Thoracic aorta (tissue), 2 donors: Measurements from ENCODE around the gene SAMD14. TPM values are rescaled to one million over a fixed set of nuclear protein-coding genes. Genes with fewer than 3 reads are reported as not detected.
"Not testable (repeated sequence)": the region's sequence is repeated elsewhere in the genome, so short reads cannot be mapped to it uniquely, and the experiment has no call there.

ENCODE experiments used
- ATAC-seq: fragments of 150-250 bp; one replicate; pipeline ENCODE4 v1.8.0; 2017; ENCODE audit warnings: low read depth; ENCODE audit not compliant: insufficient number of reproducible peaks, low FRiP score
- DNase-seq: peaks from one replicate; pipeline ENCODE4 v3.0.0-alpha.2; 2020; ENCODE audit warnings: low spot score
- H3K27ac ChIP-seq, 2 donors: fragments of 200-600 bp; sonication (generic); 1 replicate in 1 of 2; 2 replicates in 1 of 2; pipeline ENCODE4 v1.5.1; 2016; ENCODE audit warnings: mild to moderate bottlenecking in 2 of 2, moderate library complexity in 2 of 2
- H3K27me3 ChIP-seq: fragments of 200-600 bp; sonication (generic); replicated peaks from 2 replicates; pipeline ENCODE4 v1.6.0; 2016; ENCODE audit warnings: mild to moderate bottlenecking; ENCODE audit not compliant: insufficient read depth
- H3K36me3 ChIP-seq: fragments of 200-600 bp; sonication (generic); one replicate; pipeline ENCODE4 v1.5.1; 2016
- H3K4me1 ChIP-seq, 2 donors: fragments of 200-600 bp; sonication (generic); 1 replicate in 1 of 2; 2 replicates in 1 of 2; pipeline versions ENCODE4 v1.5.1 to v1.6.0; 2016; ENCODE audit warnings: low read depth in 2 of 2, mild to moderate bottlenecking in 1 of 2; ENCODE audit not compliant: control insufficient read depth in 1 of 2
- H3K4me3 ChIP-seq: fragments of 200-600 bp; sonication (generic); 2 replicates; pipeline ENCODE4 v1.5.1; 2016; ENCODE audit warnings: mild to moderate bottlenecking
- H3K9me3 ChIP-seq: fragments of 200-600 bp; sonication (generic); 2 replicates; pipeline ENCODE4 v1.5.1; 2016
- total RNA-seq, 2 donors: library from RNA; depleted of rRNA; stranded (reverse); fragments of >200 nt; gene quantifications; one replicate each; pipeline versions ENCODE4 v1.1.0 to v1.2.3, GENCODE V29; 2016
- TF ChIP-seq, protein P1 (sequence below): fragments of 200-600 bp; sonication (generic); IDR thresholded peaks from one replicate; pipeline ENCODE4 v1.5.1; 2019; ENCODE audit warnings: antibody characterized with exemption

SAMD14 gene
- total RNA-seq, 2 donors from 2014 or later: 9.7 to 11.5 TPM

DNA sequence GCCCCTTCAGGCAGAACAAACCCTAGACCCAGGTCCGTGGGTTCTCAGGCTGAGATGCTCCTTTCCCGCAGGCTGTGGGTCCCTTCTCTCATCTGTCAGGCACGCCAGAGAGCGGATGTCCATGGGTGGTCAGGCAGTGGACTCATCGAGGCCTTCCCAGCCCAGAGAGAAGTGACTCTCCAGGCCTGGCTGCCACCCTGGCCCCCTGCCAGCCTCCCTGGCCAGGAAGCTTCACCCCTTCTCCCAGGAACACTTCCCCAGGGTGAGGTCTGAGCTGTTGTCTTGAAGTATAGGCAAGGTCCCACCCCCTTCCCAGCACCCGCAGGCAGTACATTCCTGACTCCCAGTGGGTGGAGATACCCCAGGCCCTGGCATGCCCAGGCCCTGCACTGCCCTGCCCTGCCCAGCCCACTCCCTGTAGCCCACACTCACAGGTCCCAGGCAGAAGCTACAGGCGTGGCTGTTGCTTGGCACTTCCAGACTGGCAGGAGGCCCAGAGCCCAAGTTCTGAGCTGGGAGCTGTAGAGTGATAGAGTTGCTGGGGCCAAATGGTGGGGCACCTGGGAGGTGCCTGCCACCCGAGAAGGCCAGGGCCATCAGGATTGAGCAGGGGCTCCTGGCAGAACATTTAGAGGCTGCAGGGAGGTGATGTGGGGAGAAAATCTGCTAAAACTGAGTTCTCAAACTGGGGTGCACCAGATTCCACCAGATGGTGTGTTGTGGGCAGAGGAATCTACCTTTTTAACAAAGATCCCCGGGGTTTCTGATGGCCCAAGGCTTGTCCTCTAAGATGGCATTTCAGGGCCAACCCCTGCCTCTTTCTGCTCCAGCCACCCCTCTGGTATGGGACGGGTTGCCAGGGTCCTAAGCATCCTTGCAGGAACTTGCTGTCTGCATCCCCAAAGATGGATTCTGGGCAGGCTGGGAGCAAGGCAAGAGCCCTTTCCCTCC, 67.4 kb downstream of the SAMD14 start:
- DNase-seq: peak; percentile 77
- peak; percentile 32 for ATAC-seq
- TF ChIP-seq, protein P1, sequence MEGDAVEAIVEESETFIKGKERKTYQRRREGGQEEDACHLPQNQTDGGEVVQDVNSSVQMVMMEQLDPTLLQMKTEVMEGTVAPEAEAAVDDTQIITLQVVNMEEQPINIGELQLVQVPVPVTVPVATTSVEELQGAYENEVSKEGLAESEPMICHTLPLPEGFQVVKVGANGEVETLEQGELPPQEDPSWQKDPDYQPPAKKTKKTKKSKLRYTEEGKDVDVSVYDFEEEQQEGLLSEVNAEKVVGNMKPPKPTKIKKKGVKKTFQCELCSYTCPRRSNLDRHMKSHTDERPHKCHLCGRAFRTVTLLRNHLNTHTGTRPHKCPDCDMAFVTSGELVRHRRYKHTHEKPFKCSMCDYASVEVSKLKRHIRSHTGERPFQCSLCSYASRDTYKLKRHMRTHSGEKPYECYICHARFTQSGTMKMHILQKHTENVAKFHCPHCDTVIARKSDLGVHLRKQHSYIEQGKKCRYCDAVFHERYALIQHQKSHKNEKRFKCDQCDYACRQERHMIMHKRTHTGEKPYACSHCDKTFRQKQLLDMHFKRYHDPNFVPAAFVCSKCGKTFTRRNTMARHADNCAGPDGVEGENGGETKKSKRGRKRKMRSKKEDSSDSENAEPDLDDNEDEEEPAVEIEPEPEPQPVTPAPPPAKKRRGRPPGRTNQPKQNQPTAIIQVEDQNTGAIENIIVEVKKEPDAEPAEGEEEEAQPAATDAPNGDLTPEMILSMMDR: no peak
- H3K36me3 ChIP-seq: peaks cover 3% of the 10 kb centered on the region
- H3K27ac ChIP-seq: peak overlapping the region; percentile 96 to 98
- H3K27me3 ChIP-seq: no peaks in the 10 kb centered on the region
- H3K4me1 ChIP-seq: peaks cover 60 to 95% of the 10 kb centered on the region in 2 donors
- peak overlapping the region; percentile 51 for H3K4me3 ChIP-seq
- H3K9me3 ChIP-seq: no peaks in the 10 kb centered on the region

GRCh38 chr17:50061713-50062045, 68.3 kb downstream of the SAMD14 start:
- not testable (repeated sequence) for H3K36me3 ChIP-seq, H3K9me3 ChIP-seq, ATAC-seq, H3K27me3 ChIP-seq, DNase-seq
- H3K4me1 ChIP-seq: peaks cover 60 to 95% of the 10 kb centered on the region in 2 donors
- H3K27ac ChIP-seq: peak overlapping the region; percentile 96 to 98
- peak overlapping the region; percentile 51 for H3K4me3 ChIP-seq

DNA sequence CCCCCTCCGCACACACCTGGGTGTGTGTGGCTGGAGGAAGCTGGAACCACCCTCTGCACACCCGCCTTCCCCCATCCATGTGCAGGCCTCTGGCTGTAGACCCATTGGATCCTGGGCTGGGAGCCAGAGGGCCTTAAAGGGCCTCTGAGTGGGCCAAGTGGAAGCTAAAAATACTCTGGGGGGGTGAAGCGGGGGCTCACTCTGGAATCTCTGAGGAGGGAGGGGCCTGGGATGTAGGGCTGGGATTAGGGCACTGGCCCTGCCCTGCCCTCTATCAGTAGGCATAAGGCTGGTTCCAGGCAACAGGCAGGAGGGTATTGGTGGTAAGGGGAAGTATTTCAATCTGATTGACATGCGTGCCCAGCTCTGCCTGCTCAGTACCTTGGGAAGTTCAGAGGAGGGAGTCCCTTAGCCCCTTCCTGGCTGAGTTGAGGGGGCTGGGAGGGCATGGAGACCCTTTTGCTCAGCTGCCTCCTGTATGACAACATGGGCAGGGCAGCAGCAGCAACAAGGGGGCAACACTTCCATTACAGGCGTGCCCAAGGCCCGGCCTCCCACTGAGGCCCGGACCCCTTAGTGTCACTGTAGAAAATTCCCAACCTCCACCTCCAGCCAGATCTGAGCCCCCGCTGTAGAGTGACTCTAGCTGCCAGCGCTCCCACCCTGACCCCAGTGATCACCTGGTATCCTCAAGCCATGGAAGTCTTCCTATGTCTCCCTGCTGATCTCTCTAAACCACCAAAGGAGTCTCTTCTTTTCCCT, 68.8 kb downstream of the SAMD14 start:
- Histone ChIP-seq H3K4me1 (peaks cover 60 to 90% of the 10 kb centered on the region in 2 donors), H3K27me3 (no peaks in the 10 kb centered on the region), H3K9me3 (no peaks in the 10 kb centered on the region), H3K36me3 (no peaks in the 10 kb centered on the region), H3K27ac (peak overlapping the region; percentile 96 to 98), H3K4me3 (peak overlapping the region; percentile 79)
- DNase-seq (peak; percentile 89), ATAC-seq (peak; percentile 42)
- TF ChIP-seq, protein P1: no peak

Other genes with a start within 250 kb of the SAMD14 start
- gene DLX4, start 161.0 kb downstream of the SAMD14 start, total RNA-seq: not detected
- gene DLX3, start 134.9 kb downstream of the SAMD14 start, total RNA-seq: under 1 TPM in 1 of 2 donors, not detected in 1; 0.54 TPM
- gene ITGA3, start 74.0 kb downstream of the SAMD14 start, total RNA-seq: 100 to 1,000 TPM; 197 to 260 TPM
- gene PDK2, start 34.8 kb downstream of the SAMD14 start, total RNA-seq: 10 to 100 TPM; 35.5 to 74.9 TPM
- 10 to 100 TPM; 53.3 to 67.1 TPM for gene PPP1R9B, start 20.5 kb upstream of the SAMD14 start, total RNA-seq
- 100 to 1,000 TPM in 1 of 2 donors, 10 to 100 TPM in 1; 95.5 to 158 TPM for gene SGCA, start 35.8 kb upstream of the SAMD14 start, total RNA-seq
- 100 to 1,000 TPM; 261 to 270 TPM for gene COL1A1, start 71.5 kb upstream of the SAMD14 start, total RNA-seq
- gene TMEM92, start 144.3 kb upstream of the SAMD14 start, total RNA-seq: 1 to 10 TPM in 1 of 2 donors, under 1 TPM in 1; 0.28 to 1.4 TPM
- gene XYLT2, start 216.0 kb upstream of the SAMD14 start, total RNA-seq: 10 to 100 TPM; 17.6 to 26.4 TPM
- gene MRPL27, start 243.0 kb upstream of the SAMD14 start, total RNA-seq: 10 to 100 TPM; 17.1 to 42.9 TPM
- gene EME1, start 243.1 kb upstream of the SAMD14 start, total RNA-seq: 1 to 10 TPM in 1 of 2 donors, not detected in 1; 3.9 TPM